Activated B cell treated with CpG ODN at 0.5 μM for 24 hours (primary cell): Measurements from ENCODE around the gene EVX1. TPM values are rescaled to one million over a fixed set of nuclear protein-coding genes. Genes with fewer than 3 reads are reported as not detected.

Experiments used
- ATAC-seq: fragments of 200-7000 bp; cut with Tn5 transposase; one replicate; pipeline ENCODE4 v1.10.0; 2021; ENCODE audit warnings: low read depth, mild to moderate bottlenecking, moderate library complexity
- CTCF ChIA-PET: fragments of 350-600 bp; sonication (Branson Sonifier 250); formaldehyde crosslinking; loops from one replicate; lab custom pipeline; 2021; ENCODE audit warnings: antibody characterized with exemption; lab: Charles Lee
- POLR2A ChIA-PET: fragments of 350-600 bp; sonication (Branson Sonifier 250); formaldehyde crosslinking; loops from one replicate; lab custom pipeline; 2021; ENCODE audit warnings: antibody characterized with exemption; lab: Charles Lee
- DNase-seq: peaks from one replicate; pipeline ENCODE4 v3.0.0; 2022
- H3K27ac Mint-ChIP-seq: one replicate; pipeline ENCODE4 v1.8.0; 2020; ENCODE audit warnings: mixed read lengths
- H3K27me3 Mint-ChIP-seq: one replicate; pipeline ENCODE4 v1.8.0; 2021; ENCODE audit warnings: mixed read lengths
- H3K36me3 Mint-ChIP-seq: one replicate; pipeline ENCODE4 v1.8.0; 2021; ENCODE audit warnings: low read depth, mixed read lengths
- H3K4me1 Mint-ChIP-seq: one replicate; pipeline ENCODE4 v1.8.0; 2021; ENCODE audit warnings: mixed read lengths
- H3K4me3 Mint-ChIP-seq: one replicate; pipeline ENCODE4 v1.8.0; 2020; ENCODE audit warnings: mild to moderate bottlenecking, mixed read lengths
- H3K9me3 Mint-ChIP-seq: one replicate; pipeline ENCODE4 v1.8.0; 2020; ENCODE audit warnings: mixed read lengths
- CTCF ChIP-seq: fragments of 200-600 bp; IDR thresholded peaks from one replicate; pipeline ENCODE4 v1.8.0; 2022; ENCODE audit warnings: antibody characterized with exemption, mild to moderate bottlenecking
- intact Hi-C: fragments of 100-400 bp; cut with micrococcal nuclease; formaldehyde crosslinking; loops from one replicate; pipeline ENCODE4 v1.15.1; 2024
- total RNA-seq: library from RNA; stranded (reverse); gene quantifications from 2 replicates; pipeline ENCODE4 v1.2.3, GENCODE V29; 2022

The EVX1 gene
- total RNA-seq, 1 donor from 2014 or later: not detected

- no peaks in the 10 kb centered on the region for H3K9me3 Mint-ChIP-seq
- DNase-seq (no peak), ATAC-seq (no peak)
- H3K27ac Mint-ChIP-seq: no peak overlapping the region
- intact Hi-C loops: loop anchor here (1.0 to 10.0 kb wide), 16 partner anchors 34 to 1906 kb away; partner anchors contain the start of genes JAZF1 and TRIL
- H3K4me1 Mint-ChIP-seq: peaks cover 30% of the 10 kb centered on the region
- ChIA-PET POLR2A (no interaction called here), CTCF (interaction anchor here (0.7 to 3.3 kb wide), 45 partner anchors 10 to 1662 kb away, joined by 3 to 23 read pairs (median 4); partner anchors contain the start of genes EVX1 and HOXA11)
- TF ChIP-seq CTCF: no peak
- no peak overlapping the region for H3K4me3 Mint-ChIP-seq
- peaks cover 65% of the 10 kb centered on the region for H3K27me3 Mint-ChIP-seq
- H3K36me3 Mint-ChIP-seq: no peaks in the 10 kb centered on the region
Measured at GRCh38 chr7:27196287-27196767, 46.3 kb upstream of the EVX1 start.

GRCh38 chr7:27197137-27198042 is 45.2 kb upstream of the EVX1 start:
- no peak for TF ChIP-seq CTCF
- DNase-seq: no peak
- H3K27me3 Mint-ChIP-seq: peaks cover 69% of the 10 kb centered on the region
- peak overlapping the region; percentile 15 for H3K4me3 Mint-ChIP-seq
- H3K36me3 Mint-ChIP-seq: no peaks in the 10 kb centered on the region
- H3K27ac Mint-ChIP-seq: no peak overlapping the region
- POLR2A ChIA-PET: no interaction called here
- H3K4me1 Mint-ChIP-seq: peaks cover 35% of the 10 kb centered on the region
- intact Hi-C loops: loop anchor here (2.0 to 10.0 kb wide), 9 partner anchors 35 to 1905 kb away; partner anchors contain the start of genes JAZF1 and TRIL
- no peaks in the 10 kb centered on the region for H3K9me3 Mint-ChIP-seq
- no peak for ATAC-seq
- CTCF ChIA-PET: no interaction called here

GRCh38 chr7:27198138-27198841 is 44.3 kb upstream of the EVX1 start:
- H3K27me3 Mint-ChIP-seq: peaks cover 72% of the 10 kb centered on the region
- H3K4me1 Mint-ChIP-seq: peaks cover 32% of the 10 kb centered on the region
- intact Hi-C loops: loop anchor here (2.0 to 10.0 kb wide), 6 partner anchors 984 to 1904 kb away; partner anchors contain the start of genes JAZF1 and TRIL
- H3K9me3 Mint-ChIP-seq: no peaks in the 10 kb centered on the region
- TF ChIP-seq CTCF: no peak
- POLR2A ChIA-PET: no interaction called here
- peak overlapping the region; percentile 38 for H3K4me3 Mint-ChIP-seq
- CTCF ChIA-PET: interaction anchor here (0.9 to 1.5 kb wide), 3 partner anchors 12 to 721 kb away, joined by 3 read pairs; no protein-coding TSS in a partner anchor
- peak overlapping the region; percentile 50 for H3K27ac Mint-ChIP-seq
- DNase-seq: no peak
- no peaks in the 10 kb centered on the region for H3K36me3 Mint-ChIP-seq
- no peak for ATAC-seq

- ChIA-PET CTCF (interaction anchor here (0.9 to 1.5 kb wide), 4 partner anchors 11 to 720 kb away, joined by 3 to 4 read pairs (median 3); no protein-coding TSS in a partner anchor), POLR2A (no interaction called here)
- no peaks in the 10 kb centered on the region for H3K36me3 Mint-ChIP-seq
- ATAC-seq (no peak), DNase-seq (no peak)
- no peak for TF ChIP-seq CTCF
- H3K27ac Mint-ChIP-seq: no peak overlapping the region
- intact Hi-C loops: loop anchor here (2.0 to 10.0 kb wide), 6 partner anchors 983 to 1903 kb away; partner anchors contain the start of genes JAZF1 and TRIL
- no peaks in the 10 kb centered on the region for H3K9me3 Mint-ChIP-seq
- peaks cover 70% of the 10 kb centered on the region for H3K27me3 Mint-ChIP-seq
- peaks cover 27% of the 10 kb centered on the region for H3K4me1 Mint-ChIP-seq
- peak overlapping the region; percentile 38 for H3K4me3 Mint-ChIP-seq
Measured at GRCh38 chr7:27198871-27199801, 43.5 kb upstream of the EVX1 start.
